ENCODE results near the gene CIB4.

CIB4 gene

GRCh38 chr2:26640781-26641564 is at the start of gene CIB4:
Gene CIB4, minus strand, starts transcription at chr2:26641366. Its CDS starts 52 bp downstream, at chr2:26641314.
- no peak for DNase-seq (ENCODE audit: low spot score)

GRCh38 chr2:26687801-26688200 is 46.6 kb upstream of the CIB4 start:
- DNase-seq (ENCODE audit: low spot score): no peak

- no peak for DNase-seq (ENCODE audit: low spot score)
These were observed 46.2 kb upstream of the CIB4 start for GRCh38 chr2:26687328-26687727.

- DNase-seq (ENCODE audit: low spot score): no peak
These were observed 45.0 kb upstream of the CIB4 start for GRCh38 chr2:26685989-26686839.

GRCh38 chr2:26685341-26685740 is 44.2 kb upstream of the CIB4 start:
- DNase-seq (ENCODE audit: low spot score): no peak

GRCh38 chr2:26683583-26683982 is 42.4 kb upstream of the CIB4 start:
- no peak for DNase-seq (ENCODE audit: low spot score)

- no peak for DNase-seq (ENCODE audit: low spot score)
These were observed 41.0 kb upstream of the CIB4 start for GRCh38 chr2:26682155-26682554.

- no peak for DNase-seq (ENCODE audit: low spot score)
These were observed 40.5 kb upstream of the CIB4 start for GRCh38 chr2:26681656-26682055.

- no peak for DNase-seq (ENCODE audit: low spot score)
These were observed 38.7 kb upstream of the CIB4 start for GRCh38 chr2:26679867-26680266.

GRCh38 chr2:26678035-26678434 is 36.9 kb upstream of the CIB4 start:
- DNase-seq (ENCODE audit: low spot score): no peak

- no peak for DNase-seq (ENCODE audit: low spot score)
These were observed 34.6 kb upstream of the CIB4 start for GRCh38 chr2:26675651-26676255.

- DNase-seq (ENCODE audit: low spot score): no peak
These were observed 33.6 kb upstream of the CIB4 start for GRCh38 chr2:26674771-26675170.

- no peak for DNase-seq (ENCODE audit: low spot score)
These were observed 33.0 kb upstream of the CIB4 start for GRCh38 chr2:26674002-26674751.

GRCh38 chr2:26672818-26673393 is 31.7 kb upstream of the CIB4 start:
- DNase-seq (ENCODE audit: low spot score): no peak

GRCh38 chr2:26672112-26672817 is 31.1 kb upstream of the CIB4 start:
- DNase-seq (ENCODE audit: low spot score): no peak

- no peak for DNase-seq (ENCODE audit: low spot score)
These were observed 30.5 kb upstream of the CIB4 start for GRCh38 chr2:26671691-26672090.

- DNase-seq (ENCODE audit: low spot score): no peak
These were observed 29.8 kb upstream of the CIB4 start for GRCh38 chr2:26670931-26671460.

GRCh38 chr2:26670171-26670570 is 29.0 kb upstream of the CIB4 start:
- DNase-seq (ENCODE audit: low spot score): no peak

- DNase-seq (ENCODE audit: low spot score): no peak
These were observed 27.9 kb upstream of the CIB4 start for GRCh38 chr2:26668856-26669750.

- no peak for DNase-seq (ENCODE audit: low spot score)
These were observed 26.9 kb upstream of the CIB4 start for GRCh38 chr2:26668041-26668440.
